ENCODE data around the gene ZNF496. TPM values are rescaled to one million over a fixed set of nuclear protein-coding genes. Genes with fewer than 3 reads are reported as not detected.

ZNF496 gene
- total and polyA plus RNA-seq, 9 of the 15 experiments (the other 6 are each of a cell fraction or from before 2014, with no cell fraction given), result 4.3 to 54.0 (median 31.3) TPM

GRCh38 chr1:247300491-247301175, 31.0 kb downstream of the ZNF496 start:
- Histone ChIP-seq H3K36me3 (ENCODE audit: control insufficient read depth, insufficient read depth, low read length) (peaks cover 75% of the 10 kb centered on the region; the same call in 2 of the 3 replicates), H4K20me1 (replicated peaks; ENCODE audit: control insufficient read depth, insufficient read depth, low read length) (no peaks in the 10 kb centered on the region), H3K4me3 (no peak overlapping the region), H3K27me3 (ENCODE audit: control insufficient read depth in 2 of 2, insufficient read depth in 2 of 2, low read length in 2 of 2) (no peaks in the 10 kb centered on the region), H3K79me2 (ENCODE audit: control insufficient read depth, insufficient read depth, low read length) (no peaks in the 10 kb centered on the region), H3K4me2 (ENCODE audit: insufficient read depth, low read length) (no peak overlapping the region), H3K27ac (ENCODE audit: extremely low read depth, low read depth, low read length) (no peak overlapping the region), H2AFZ (ENCODE audit: low read depth, low read length) (no peak overlapping the region), H3K9ac (ENCODE audit: insufficient read depth in 1 of 2, low read depth in 2 of 2, low read length in 2 of 2) (no peak overlapping the region; a peak in 1 of 4 replicates), H3K9me3 (replicated peaks; ENCODE audit: control insufficient read depth, insufficient read depth, low read depth, low read length) (no peaks in the 10 kb centered on the region), H3K9me1 (ENCODE audit: control insufficient read depth, insufficient read depth, low read length) (no peaks in the 10 kb centered on the region), H3K4me1 (replicated peaks in 1 of 2; ENCODE audit: control insufficient read depth in 2 of 2, insufficient read depth in 2 of 2, low read length in 2 of 2) (peaks cover 16 to 26% of the 10 kb centered on the region in 2 experiments)
- POLR2A ChIA-PET, result interaction anchor here (0.7 to 1.8 kb wide), 2 partner anchors 8 to 10 kb away, joined by 3 to 5 read pairs; no protein-coding TSS in a partner anchor
- in situ Hi-C loops (cut with MboI), result no loop called here
- BruUV-seq (replicated peaks), result no TSS peak
- CTCF ChIA-PET (ENCODE audit: low intra/inter-chr PET ratio), result no interaction called here
- 98% methylated on average over 38 of the region's 47 CpGs for WGBS (ENCODE audit: insufficient coverage, low coverage, missing lambda C conversion rate)
- intact Hi-C loops (cut with micrococcal nuclease), result no loop called here
- no peak for TF ChIP-seq ETS2 (tag; IDR thresholded peaks at IDR 0.05; ENCODE audit: borderline replicate concordance, poor library complexity, severe bottlenecking)
- TF ChIP-seq POLR2G (IDR thresholded peaks at IDR 0.05; ENCODE audit: low read depth, low read length), result peak; percentile 55; the same call in 1 of the 2 replicates
- TF ChIP-seq CHD1 (IDR thresholded peaks at IDR 0.05; ENCODE audit: low read length), result no peak
- ATAC-seq, result no peak
- no peak for DNase-seq (ENCODE audit: extremely low read depth in 1 of 4, low spot score in 3 of 4)
- no peak for FAIRE-seq

GRCh38 chr1:247299723-247300381, 31.8 kb downstream of the ZNF496 start:
- POLR2A ChIA-PET, result interaction anchor here (0.6 to 1.8 kb wide), 4 partner anchors 9 to 73 kb away, joined by 3 to 5 read pairs (median 4); no protein-coding TSS in a partner anchor
- in situ Hi-C loops (cut with MboI), result no loop called here
- TF ChIP-seq FOXP4 (CRISPR knock-in tag; IDR thresholded peaks at IDR 0.05; ENCODE audit: borderline replicate concordance) (no peak), CCNT2 (IDR thresholded peaks at IDR 0.05; ENCODE audit: borderline replicate concordance, extremely low read depth, insufficient read length, low read depth, low read length) (no peak), ZNF561 (CRISPR knock-in tag; conservative IDR thresholded peaks at IDR 0.05) (no peak), HOMEZ (CRISPR knock-in tag; IDR thresholded peaks at IDR 0.05) (no peak), ESRRB (CRISPR knock-in tag; IDR thresholded peaks at IDR 0.05; ENCODE audit: borderline replicate concordance) (no peak), ZNF347 (CRISPR knock-in tag; IDR thresholded peaks at IDR 0.05; ENCODE audit: low read depth) (no peak)

More at GRCh38 chr1:247299723-247300381, 31.8 kb downstream of the ZNF496 start:
- WGBS (ENCODE audit: insufficient coverage, low coverage, missing lambda C conversion rate), result 90% methylated on average over 12 of the region's 12 CpGs
- DNase-seq (ENCODE audit: extremely low read depth in 1 of 4, low spot score in 3 of 4), result no peak
- Histone ChIP-seq H3K36me3 (ENCODE audit: control insufficient read depth, insufficient read depth, low read length) (peaks cover 67% of the 10 kb centered on the region; the same call in 2 of the 3 replicates), H3K27me3 (ENCODE audit: control insufficient read depth in 2 of 2, insufficient read depth in 2 of 2, low read length in 2 of 2) (no peaks in the 10 kb centered on the region), H3K4me1 (replicated peaks in 1 of 2; ENCODE audit: control insufficient read depth in 2 of 2, insufficient read depth in 2 of 2, low read length in 2 of 2) (peaks cover 16 to 26% of the 10 kb centered on the region in 2 experiments), H3K9me3 (replicated peaks; ENCODE audit: control insufficient read depth, insufficient read depth, low read depth, low read length) (no peaks in the 10 kb centered on the region), H3K27ac (ENCODE audit: extremely low read depth, low read depth, low read length) (no peak overlapping the region), H3K79me2 (ENCODE audit: control insufficient read depth, insufficient read depth, low read length) (no peaks in the 10 kb centered on the region), H3K4me3 (no peak overlapping the region), H2AFZ (ENCODE audit: low read depth, low read length) (no peak overlapping the region), H3K9ac (ENCODE audit: insufficient read depth in 1 of 2, low read depth in 2 of 2, low read length in 2 of 2) (no peak overlapping the region), H3K9me1 (ENCODE audit: control insufficient read depth, insufficient read depth, low read length) (no peaks in the 10 kb centered on the region), H3K4me2 (ENCODE audit: insufficient read depth, low read length) (no peak overlapping the region), H4K20me1 (replicated peaks; ENCODE audit: control insufficient read depth, insufficient read depth, low read length) (no peaks in the 10 kb centered on the region)
- no peak for ATAC-seq
- FAIRE-seq, result no peak
- CTCF ChIA-PET (ENCODE audit: low intra/inter-chr PET ratio), result no interaction called here
- intact Hi-C loops (cut with micrococcal nuclease), result no loop called here
- no TSS peak for BruUV-seq (replicated peaks)
